Putamen (tissue), 1 donor: ENCODE data around the gene FAM174B.

Experiments
- DNase-seq: peaks from one replicate; pipeline ENCODE4 v3.0.0-alpha.2; 2016; ENCODE audit warnings: low spot score

Gene FAM174B

DNA sequence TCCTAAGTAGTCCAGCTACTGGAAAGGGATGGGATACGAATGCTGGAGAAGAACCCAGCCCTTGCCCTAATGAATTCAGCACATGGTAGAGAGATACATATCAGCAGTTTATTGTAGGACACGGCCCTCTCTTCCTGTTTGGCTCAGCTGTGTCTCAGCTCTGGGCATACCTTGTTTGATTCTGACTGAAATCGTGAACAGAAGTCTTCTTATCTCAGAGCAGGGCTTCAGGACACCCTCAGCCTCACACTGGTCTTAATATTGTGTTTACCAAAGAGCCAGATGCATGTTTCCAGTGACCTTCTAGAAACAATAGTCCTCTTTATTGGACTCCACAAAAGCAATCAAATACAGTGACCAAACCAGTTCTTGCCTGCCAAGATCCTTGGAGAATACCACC is 54.7 kb downstream of the FAM174B start:
- DNase-seq = peak; percentile 64

DNA sequence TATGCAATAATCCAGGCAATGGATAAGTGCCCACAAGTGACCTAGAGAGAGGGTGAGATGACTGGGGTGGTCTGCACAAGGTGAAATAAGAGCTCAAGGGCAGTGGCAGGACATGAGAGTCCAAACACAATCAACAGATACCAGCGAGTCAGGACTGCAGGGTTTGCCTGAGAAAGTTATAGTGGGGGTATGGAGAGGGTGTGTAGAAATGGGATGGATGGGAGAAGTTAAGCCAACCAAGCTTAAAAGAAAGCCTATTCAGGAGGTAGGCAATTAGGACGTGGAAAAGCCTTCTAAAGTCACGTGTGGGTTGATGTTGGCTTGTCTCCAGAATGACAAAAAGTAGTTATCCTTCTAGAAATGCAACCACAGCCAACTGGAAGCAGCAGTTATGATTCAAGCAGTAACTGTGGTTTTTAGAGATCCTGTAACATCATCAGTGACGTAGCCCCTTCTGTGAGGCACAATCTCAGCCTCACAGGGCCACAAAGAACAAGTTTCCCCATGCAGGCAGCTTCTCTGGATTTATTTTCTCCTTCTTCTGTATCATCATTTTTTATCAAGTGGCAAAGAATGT is 56.1 kb downstream of the FAM174B start:
- DNase-seq = no peak

DNA sequence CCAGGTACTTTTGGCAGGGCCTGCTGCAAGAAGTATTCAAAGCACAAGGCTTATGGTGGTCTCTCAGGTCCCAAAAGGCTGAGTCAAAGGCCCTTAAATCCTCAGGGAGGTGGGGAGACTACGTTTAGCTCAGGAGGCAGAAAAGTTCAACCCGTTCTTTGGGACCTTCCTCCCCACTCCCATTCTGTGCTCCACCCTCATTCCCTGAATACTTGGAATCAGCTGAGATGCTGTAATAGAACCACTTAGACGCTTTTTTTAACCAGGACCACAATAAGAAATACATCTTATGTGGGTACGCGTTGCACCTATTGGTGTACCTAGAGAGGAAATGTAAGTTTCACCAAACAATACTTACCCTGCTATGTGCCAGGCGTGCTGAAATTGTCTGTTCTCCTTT is 58.0 kb downstream of the FAM174B start:
- no peak for DNase-seq

DNA sequence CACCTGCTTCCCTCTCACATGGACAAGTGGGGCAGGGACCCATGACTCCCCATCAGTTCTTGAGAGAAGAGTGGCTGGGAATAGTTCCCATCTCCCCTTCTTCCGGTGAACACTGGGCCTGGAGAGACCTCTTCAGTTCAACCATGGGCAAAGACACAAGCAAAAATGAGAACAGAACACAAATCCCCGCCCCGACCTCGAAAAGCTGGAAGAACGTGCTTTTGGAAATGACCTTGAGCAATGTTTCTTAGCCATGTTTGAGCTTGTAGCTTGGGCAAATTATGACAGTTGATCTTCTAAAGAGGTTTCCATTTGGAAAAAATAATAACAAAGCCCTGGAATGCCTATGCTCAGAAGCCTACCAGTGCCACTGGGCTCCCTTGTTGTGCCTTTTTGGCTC is 59.0 kb downstream of the FAM174B start:
- no peak for DNase-seq

DNA sequence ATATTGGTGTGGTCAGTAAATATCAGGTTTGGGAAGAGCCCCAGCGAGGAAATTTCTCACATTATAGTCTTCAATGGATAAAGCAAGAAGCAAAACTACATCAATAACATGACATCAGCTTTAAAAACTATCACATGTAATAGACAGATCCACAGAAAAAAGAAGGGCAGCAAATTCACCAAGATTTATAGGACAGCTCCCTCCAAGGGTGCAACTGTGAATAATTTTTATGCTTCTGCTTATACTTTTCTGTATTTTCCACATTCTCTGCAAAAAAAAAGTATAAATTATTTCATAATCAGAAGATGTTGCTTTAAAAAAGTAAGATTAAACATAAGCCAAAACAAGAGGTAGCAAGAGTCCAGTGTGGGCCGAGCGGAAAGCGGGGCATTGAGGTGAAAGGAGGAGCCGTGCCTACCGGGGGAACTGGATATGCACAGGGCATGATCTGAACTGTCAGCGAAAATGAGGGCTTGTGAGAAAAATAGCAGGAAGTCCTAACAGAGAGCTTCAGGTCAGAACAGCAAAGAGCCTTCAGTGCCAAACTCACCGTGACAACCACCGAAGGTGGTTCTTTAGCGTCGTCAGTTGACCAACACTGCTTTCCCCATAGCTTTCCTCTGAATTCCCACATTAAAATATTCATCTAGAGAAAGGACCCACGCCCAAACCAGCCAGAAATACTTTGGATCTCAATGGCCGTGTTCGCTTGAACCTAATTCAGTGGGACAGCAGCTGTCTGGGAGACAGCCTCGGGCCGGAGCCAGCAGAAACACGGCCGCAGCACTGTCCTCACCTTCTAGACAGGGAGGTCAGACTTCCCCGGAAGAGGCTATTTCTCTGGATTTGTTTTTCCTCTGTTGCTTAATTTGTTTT is 59.8 kb downstream of the FAM174B start:
- DNase-seq = no peak

DNA sequence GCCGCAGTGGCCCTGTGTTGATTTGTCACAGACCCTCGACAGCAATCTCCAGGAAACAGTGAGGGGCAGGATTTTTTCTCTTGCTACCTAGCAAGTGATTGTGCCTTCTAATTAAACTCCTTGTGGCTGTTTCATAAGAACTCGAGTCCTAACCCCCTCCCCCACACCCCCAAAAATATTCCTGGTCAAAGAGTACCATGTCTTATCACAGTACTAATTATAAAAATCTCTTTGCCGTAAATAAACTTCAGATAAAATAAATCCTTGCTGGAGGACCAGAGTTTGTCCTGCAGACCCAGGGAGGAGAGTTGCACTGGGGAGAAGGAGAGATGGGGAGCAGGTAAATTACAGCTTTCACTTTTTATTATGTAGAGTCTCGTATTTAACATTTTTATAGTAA is 64.3 kb downstream of the FAM174B start:
- DNase-seq = no peak

DNA sequence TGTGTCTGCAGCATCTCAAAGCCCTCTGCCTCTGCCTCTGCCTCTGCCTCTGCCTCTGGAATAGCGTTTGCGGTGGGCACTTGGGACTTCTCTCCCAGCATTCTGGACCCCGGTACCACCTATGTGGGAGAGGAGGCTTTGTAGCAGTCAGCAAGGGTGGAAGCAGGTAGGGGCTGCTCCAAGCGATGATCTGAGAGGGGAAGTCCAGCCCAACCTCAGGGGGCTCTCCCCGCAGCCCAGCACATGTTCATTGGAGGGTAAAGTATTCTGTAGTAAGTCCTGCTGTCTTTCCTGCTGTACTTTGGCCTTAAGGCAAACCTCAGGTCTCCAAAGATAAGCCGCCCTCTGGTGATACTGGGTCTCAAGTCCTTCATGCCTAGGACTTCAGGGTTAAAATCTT is 68.6 kb downstream of the FAM174B start:
- DNase-seq = no peak

DNA sequence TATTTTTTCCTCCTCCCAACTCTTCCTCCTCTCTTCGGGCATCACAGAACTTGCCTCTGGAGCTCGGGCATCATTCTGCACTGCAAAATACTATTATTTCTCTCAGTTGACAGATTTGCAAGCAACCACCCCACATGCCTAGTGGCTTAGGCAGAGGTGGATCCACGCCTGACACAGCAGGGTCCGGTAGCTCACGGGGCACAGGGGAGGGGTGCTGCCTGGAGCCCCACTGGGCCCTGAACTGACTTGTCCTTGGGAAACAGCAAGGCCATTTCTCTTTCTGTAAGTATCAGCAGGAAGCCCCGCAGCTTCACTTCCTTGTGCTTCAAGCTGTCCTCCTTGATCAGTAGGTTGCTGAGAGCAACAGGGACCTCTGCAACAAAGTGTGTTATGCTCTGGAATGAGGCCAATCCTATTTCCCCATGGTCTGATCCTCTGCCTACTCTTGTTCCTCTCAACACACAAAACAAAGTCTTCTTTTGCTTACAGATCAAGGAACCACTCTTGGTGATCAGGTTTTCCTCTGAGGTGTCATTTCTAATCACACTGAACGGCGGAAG is 69.1 kb downstream of the FAM174B start:
- DNase-seq = no peak

DNA sequence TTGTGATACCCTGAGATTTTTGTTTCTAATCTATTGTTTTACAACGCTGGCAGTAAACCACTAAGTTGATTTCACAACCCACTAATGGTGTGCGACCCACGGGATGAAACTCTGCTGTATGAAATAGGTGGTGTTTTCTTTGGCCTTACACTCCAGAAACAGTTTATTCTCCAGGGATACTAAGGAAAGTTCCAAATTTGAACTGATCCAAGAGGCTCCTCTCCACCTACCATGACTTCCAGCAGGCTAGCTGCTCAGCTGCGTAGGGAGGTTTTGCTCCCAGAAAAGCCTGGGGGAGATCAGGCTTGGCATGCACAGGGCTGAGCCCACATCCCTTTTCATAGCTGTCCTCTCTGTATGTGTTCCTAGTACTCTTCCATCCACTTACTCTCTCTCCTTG is 71.5 kb downstream of the FAM174B start:
- DNase-seq = no peak

DNA sequence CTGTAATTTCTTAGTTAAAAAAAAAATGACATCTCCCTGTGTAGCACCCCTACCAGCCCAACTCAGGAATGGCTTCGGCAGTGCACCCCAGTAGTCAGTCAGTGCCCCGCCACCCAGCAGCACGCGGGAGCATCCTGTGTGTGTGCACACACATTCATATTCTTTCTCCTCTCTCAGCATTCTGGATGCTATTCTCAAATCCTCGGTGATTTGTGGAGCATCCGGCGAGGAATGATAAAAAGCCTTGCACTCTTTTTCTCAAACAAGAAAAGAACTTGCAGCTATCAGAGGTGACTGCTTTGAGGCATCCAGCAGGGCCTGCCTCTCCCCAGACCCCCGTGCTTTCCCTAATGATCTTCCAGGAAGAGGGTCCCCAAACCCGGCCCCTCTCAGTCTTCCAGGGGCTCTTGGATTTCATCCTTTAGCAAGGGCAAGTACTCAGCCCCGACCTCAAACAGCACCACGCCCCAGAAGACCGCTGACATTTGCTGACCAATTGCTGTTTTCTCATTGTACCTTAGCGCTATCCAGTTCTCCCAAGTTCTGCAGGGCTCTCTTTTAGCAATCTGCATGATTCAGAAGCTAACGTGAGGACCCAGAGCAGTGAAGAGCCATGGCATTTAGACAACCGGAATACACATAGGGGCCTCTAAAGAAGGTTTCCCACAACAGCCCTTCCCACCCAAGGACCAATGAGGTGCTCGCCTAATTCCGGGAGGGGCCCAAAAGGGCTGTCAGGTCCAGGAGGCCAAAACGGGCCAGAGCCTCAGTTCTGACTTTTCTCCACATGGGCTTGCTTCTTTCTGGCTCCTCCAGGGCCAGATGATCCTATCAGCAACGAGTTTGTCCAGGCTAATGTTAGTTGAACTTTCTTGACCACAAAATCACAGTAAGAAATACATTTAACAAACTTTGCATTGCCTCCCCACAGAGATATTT is 72.2 kb downstream of the FAM174B start:
- no peak for DNase-seq

DNA sequence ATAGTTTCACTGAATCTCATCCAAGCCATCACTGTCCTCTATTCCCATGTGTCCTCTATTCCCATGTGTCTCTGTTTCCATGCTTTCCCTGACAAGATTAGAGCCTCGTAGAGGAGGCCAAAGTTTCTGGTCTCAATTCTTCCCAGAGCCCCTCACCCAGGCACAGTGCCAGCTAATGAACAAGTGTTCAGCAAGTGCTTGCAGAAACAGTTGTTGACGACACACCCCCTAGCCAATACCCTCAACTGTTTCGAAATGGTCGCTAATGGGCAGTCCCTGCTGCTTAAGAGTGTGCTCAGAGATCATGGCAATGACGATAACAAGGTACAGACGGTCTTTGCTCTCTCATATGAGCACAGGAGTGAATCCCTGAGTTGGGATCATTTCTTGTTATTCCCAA is 73.4 kb downstream of the FAM174B start:
- no peak for DNase-seq

DNA sequence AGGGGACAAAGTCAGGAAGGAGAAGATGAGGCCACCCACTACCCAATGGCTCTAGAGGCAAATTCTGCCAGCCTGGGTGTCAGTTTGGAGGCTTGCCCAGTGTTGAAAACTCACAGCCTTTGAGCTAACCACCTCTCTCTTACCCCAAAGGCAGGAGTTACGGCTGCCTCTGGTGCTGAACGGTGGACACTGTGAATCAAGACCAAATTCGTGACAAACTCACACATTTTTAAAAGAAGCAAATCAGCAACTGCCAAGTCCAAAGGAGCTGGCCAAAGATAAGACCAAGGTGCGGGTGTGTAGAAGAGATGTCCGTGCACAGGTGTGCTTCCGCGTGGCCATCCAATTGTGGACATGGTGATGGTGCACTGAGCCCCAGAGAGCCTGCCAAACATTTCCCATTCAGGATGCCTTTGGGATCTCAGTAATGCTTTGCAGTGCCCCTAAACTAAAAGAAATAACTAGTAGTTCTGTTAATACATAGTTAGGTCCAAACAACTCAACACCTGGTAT is 74.6 kb downstream of the FAM174B start:
- no peak for DNase-seq

DNA sequence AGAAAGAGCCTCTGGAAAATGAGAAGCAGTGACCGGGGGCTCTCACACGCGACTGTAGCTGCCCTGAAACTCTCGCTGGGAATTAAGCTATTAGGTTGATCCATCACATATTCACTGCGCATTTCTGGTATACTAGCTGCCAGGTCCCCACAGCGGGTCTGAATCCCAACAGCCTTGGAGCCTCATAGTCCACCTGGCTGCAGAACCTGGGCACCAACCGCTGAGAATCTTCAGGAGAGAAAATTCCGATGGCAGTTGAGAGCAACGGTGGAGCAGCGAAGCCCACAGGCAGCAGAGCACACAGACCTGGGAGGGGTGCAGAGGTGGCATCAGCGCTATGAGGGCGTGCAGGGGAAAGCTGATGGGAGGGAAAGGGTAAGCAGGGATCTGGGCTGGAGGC is 75.1 kb downstream of the FAM174B start:
- DNase-seq = no peak

DNA sequence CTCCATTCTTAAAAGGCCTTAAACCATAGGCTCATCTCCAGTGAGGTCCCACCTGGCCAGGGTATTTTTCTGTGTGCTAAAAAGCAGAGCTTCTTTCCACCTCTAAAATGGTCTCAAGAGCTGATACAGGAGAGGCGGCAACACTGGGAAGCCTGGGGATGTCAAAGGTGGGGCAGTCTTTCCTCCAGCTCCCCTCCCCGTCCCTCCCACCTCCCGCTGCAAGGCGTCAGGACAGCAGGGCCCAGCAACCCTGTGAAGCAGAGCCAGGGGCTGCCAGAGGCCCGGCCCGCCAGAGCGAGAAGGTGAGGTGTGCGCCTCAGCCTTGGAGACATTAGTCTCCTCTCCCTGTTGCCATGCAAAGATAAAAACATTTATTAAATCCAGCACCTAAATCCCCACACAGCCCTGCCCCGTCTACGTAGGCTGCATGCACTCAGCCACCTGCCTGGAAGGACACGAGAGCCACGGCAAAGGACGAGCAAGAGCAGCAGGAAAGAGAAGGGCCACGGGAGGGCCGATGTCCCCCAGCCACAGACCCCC is 75.6 kb downstream of the FAM174B start:
- DNase-seq = no peak

DNA sequence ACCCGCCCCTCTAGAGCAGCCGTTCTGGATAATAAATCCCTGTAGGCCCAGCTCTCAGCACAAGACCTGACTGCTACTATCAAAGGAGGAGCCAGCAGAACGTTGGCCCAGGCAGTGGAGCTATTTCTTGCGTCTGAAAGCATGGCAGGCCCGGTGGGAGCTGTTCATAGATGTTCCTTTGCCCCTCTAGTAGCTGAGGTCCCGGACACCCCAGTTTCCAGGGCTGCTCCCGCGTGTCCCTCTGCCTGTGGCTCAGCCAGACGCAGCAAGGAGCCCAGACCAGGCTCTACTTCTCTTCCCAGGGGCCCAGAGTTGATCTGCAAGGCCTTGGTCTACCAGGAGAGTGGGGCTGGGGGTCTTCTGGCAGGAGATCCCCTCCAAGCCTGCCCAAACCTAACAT is 76.1 kb downstream of the FAM174B start:
- DNase-seq = no peak

DNA sequence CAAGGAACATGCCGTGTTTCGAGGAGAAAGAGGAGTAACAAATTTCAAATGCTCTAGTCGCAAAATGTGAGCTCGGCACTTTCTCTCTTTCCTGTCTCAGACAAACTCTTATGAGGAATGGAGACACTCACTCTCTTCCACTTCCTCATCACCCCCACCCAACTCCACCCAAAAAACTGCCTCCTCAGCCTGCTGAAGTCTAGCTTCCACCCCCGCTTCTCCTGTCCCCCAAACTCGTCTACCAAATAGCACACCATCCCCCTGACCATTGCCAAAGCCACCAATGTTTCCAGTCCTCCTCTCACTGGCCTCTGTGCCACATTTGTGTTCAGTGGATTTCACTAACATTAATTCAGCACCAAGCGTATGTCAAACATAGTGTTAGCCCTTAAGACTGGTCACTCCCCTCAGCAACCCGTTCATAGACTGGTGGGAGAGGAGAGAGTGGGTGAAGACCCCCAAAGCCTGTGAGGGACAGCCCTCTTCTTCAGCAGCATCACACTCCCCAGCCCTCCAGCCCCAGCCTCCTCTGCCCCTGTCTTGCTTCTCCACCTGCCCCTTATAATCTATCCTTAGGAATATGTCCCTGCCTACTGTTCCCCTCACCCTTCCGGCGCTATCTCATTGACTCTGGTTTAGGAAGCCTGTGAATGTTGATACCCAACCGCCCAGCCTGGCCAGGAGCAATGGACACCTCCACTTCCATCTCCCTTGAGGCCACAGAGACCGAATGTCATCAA is 77.3 kb downstream of the FAM174B start:
- no peak for DNase-seq

DNA sequence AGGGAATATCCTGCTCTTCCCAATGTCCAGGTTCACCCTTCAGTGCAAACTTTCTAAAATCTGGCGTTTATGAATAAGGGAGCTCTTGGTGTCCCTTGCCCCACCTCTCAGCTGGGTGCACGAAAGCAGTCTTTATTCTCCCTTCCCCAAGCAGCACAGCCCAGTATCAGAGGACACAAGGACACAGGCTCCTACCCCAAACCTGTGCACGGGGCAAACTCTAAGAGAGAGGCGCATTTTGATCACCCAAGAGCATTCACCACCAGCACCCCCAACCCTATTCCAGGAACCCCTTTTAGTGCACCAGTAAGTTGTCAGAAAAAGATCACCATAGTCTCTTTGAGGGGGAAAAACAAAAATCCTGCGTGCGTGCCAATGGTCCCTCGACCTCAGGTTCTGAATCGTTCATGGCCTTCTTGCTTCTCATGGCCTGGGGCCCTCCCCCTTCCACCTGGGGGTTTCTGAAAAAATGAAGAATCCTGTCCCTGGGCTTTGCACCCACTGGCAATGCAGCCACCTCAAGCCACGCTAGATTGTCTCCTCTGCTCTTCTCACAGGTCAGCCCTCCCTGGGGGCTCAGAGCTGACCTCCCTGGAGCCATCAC is 78.9 kb downstream of the FAM174B start:
- no peak for DNase-seq

DNA sequence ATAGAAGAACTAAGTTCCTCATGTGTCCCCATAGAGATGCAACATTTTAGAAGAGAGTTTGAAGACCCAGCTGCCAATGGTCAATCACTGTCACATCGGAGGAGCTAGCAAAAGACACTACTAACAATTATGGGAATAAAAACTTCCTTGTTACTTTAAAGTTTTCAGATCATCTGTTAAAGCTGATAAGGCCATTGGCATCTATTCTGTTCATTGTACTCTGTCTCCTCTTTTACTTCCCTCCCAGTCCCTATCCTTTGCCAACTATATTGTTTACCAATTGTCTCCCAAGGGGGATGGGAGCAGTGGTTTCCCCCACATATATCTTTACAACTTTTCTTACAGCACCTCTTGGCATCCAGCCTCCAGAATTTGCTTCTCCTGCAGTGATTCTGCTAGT is 81.0 kb downstream of the FAM174B start:
- no peak for DNase-seq

DNA sequence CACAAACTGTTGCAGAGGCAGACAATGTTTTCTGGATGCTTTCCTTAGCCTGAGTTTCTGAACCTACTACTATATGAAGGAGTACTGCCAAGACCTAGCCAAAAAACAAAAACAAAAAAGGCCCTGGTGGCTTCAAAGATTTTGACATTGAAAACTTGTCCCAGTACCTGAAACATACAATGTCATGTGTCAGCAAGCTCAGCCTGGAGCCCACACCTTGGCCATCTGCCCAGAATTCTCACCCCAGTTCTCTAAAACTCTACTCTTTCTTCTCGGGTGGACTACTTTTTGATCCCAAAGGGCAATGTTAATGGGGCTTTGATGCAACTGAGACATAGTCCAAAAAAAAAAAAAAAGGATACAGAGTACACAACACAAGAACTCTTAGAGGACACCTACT is 81.4 kb downstream of the FAM174B start:
- DNase-seq = no peak

DNA sequence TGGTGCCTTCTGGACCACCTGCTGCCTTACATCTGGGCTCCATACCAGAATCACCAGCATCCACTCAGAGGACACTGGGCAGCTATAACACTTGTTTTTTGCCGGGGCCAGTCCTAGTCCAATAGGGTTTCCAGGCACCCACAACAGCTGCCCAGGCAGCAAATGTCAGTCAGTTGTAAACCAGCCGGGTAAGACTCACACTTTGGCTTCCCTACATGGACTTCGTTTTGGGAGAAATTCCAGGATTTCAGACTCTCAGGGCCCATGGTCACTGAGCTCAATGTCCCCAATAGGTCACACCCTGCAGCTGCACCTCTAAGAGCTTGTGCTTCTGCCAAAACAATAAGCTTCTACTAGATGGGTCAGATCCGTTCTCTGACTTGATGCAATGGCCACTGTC is 83.8 kb downstream of the FAM174B start:
- no peak for DNase-seq

DNA sequence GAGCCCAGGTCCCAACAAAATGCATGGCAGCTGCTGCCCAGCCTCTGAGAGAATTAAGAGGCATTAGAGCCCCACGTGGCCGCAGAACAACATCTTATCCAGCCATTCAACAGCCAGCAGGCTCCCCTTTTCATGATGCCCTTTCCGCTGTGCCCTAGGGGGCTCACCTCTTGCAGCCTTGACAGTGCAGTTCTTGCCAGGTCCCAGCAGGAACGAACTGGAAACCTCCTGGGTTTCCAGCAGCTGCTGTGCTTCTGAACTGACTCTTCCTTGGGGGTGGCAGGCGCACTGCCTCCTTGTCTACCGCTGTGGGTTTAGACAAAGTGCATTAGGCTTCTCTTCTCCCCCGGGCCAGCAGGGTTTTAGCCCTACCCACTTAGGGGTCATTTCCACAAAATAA is 85.2 kb downstream of the FAM174B start:
- no peak for DNase-seq
